Mesothelial cell of epicardium (in vitro differentiated cells): ENCODE results near the gene AGGF1. TPM values are rescaled to one million over a fixed set of nuclear protein-coding genes. Genes with fewer than 3 reads are reported as not detected.
"Not testable (repeated sequence)": the region's sequence is repeated elsewhere in the genome, so short reads cannot be mapped to it uniquely, and the experiment has no call there.

Experiments used
- DNase-seq, 2 experiments: peaks; one replicate each; pipeline ENCODE4 v3.0.0; 2021; ENCODE audit warnings: low spot score in 2 of 2; ENCODE audit not compliant: unreplicated experiment in 2 of 2
- H3K27ac Mint-ChIP-seq: 2 replicates; pipeline ENCODE4 v1.8.0; 2021; ENCODE audit warnings: mixed read lengths
- H3K27me3 Mint-ChIP-seq: 2 replicates; pipeline ENCODE4 v1.8.0; 2021; ENCODE audit warnings: low read depth, mixed read lengths
- H3K36me3 Mint-ChIP-seq: 2 replicates; pipeline ENCODE4 v1.8.0; 2021; ENCODE audit warnings: mixed read lengths
- H3K4me1 Mint-ChIP-seq: 2 replicates; pipeline ENCODE4 v1.8.0; 2021; ENCODE audit warnings: mixed read lengths
- H3K4me3 Mint-ChIP-seq: 2 replicates; pipeline ENCODE4 v1.8.0; 2021; ENCODE audit warnings: mild to moderate bottlenecking, moderate library complexity, mixed read lengths
- H3K9me3 Mint-ChIP-seq: 2 replicates; pipeline ENCODE4 v1.8.0; 2021; ENCODE audit warnings: mixed read lengths
- CTCF ChIP-seq: fragments of 200-600 bp; sonication (generic); IDR thresholded peaks from one replicate; pipeline ENCODE4 v1.5.0; 2021; ENCODE audit warnings: antibody characterized with exemption; ENCODE audit not compliant: unreplicated experiment
- total RNA-seq: library from RNA; stranded (reverse); gene quantifications from 3 replicates; pipeline ENCODE4 v1.2.1, GENCODE V29; 2021

AGGF1 gene
- total RNA-seq, 1 donor from 2014 or later = 21.2 TPM

GRCh38 chr5:77101298-77101697 is 71.1 kb downstream of the AGGF1 start:
- peaks cover 35% of the 10 kb centered on the region for H3K36me3 Mint-ChIP-seq

DNA sequence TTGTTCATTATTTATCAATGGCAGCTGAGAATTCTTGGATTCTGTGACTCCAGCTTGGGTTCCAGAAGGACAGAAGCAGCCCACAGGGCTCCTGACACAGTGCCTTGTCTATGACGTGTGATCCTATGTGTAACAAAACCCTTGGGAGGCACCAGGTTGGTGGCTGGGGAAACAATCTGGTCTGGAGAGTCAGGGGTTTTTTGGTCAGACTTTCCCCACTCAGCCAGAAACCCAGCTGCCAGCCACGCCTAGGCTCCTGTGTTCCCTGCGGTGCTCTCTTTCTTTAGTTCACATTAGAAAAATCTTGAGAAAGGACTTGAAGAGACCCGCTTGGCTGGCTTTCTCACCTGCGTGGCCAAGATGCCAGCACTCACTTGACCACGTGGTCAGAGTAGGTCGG is 72.3 kb downstream of the AGGF1 start:
- DNase-seq = no peak
- Mint-ChIP-seq H3K4me3 (no peak overlapping the region), H3K27ac (no peak overlapping the region), H3K4me1 (no peaks in the 10 kb centered on the region), H3K9me3 (peaks cover 18% of the 10 kb centered on the region), H3K36me3 (peaks cover 46% of the 10 kb centered on the region), H3K27me3 (no peaks in the 10 kb centered on the region)
- no peak for TF ChIP-seq CTCF

More at GRCh38 chr5:77101298-77101697, 71.1 kb downstream of the AGGF1 start:
- TF ChIP-seq CTCF = no peak
- no peak overlapping the region for H3K4me3 Mint-ChIP-seq
- H3K9me3 Mint-ChIP-seq = peaks cover 15% of the 10 kb centered on the region
- H3K4me1 Mint-ChIP-seq = no peaks in the 10 kb centered on the region
- H3K27ac Mint-ChIP-seq = no peak overlapping the region
- no peaks in the 10 kb centered on the region for H3K27me3 Mint-ChIP-seq
- no peak for DNase-seq

GRCh38 chr5:77103457-77103856 is 73.3 kb downstream of the AGGF1 start:
- Mint-ChIP-seq H3K36me3 (peaks cover 46% of the 10 kb centered on the region), H3K4me3 (no peak overlapping the region), H3K27ac (no peak overlapping the region), H3K27me3 (no peaks in the 10 kb centered on the region), H3K4me1 (no peaks in the 10 kb centered on the region), H3K9me3 (peaks cover 18% of the 10 kb centered on the region)
- no peak for TF ChIP-seq CTCF
- no peak for DNase-seq

- Mint-ChIP-seq H3K4me3 (no peak overlapping the region), H3K27me3 (no peaks in the 10 kb centered on the region), H3K9me3 (peaks cover 18% of the 10 kb centered on the region), H3K4me1 (no peaks in the 10 kb centered on the region), H3K27ac (no peak overlapping the region), H3K36me3 (peaks cover 42% of the 10 kb centered on the region)
- no peak for TF ChIP-seq CTCF
- no peak for DNase-seq
Observed at GRCh38 chr5:77104813-77105212, 74.6 kb downstream of the AGGF1 start.

- Mint-ChIP-seq H3K36me3 (peaks cover 38% of the 10 kb centered on the region), H3K9me3 (peaks cover 19% of the 10 kb centered on the region)
- not testable (repeated sequence) for H3K4me1 Mint-ChIP-seq, DNase-seq, H3K4me3 Mint-ChIP-seq, H3K27ac Mint-ChIP-seq, H3K27me3 Mint-ChIP-seq
Observed at GRCh38 chr5:77107035-77107434, 76.8 kb downstream of the AGGF1 start.

Other genes starting within 250 kb of the AGGF1 start
- gene F2RL1, start 211.4 kb upstream of the AGGF1 start, total RNA-seq = 5.7 to 6.6 TPM (median 6.6 TPM) in 3 replicates
- gene S100Z, start 180.4 kb upstream of the AGGF1 start, total RNA-seq = 0.32 to 0.80 TPM (median 0.62 TPM) in 3 replicates
- gene CRHBP, start 77.4 kb upstream of the AGGF1 start, total RNA-seq = 5.3 to 10.7 TPM (median 8.0 TPM) in 3 replicates
- 25.2 to 26.9 TPM (median 25.8 TPM) in 3 replicates for gene ZBED3, start 56.9 kb downstream of the AGGF1 start, total RNA-seq
- 2.9 to 4.8 TPM (median 4.3 TPM) in 3 replicates for gene PDE8B, start 180.3 kb downstream of the AGGF1 start, total RNA-seq